HG02623 (cell line): ENCODE data around the gene FAM117B.
"Not testable (repeated sequence)": the region's sequence is repeated elsewhere in the genome, so short reads cannot be mapped to it uniquely, and the experiment has no call there.

Source experiments
- ATAC-seq: cut with Tn5 transposase; IDR thresholded peaks from one replicate; pipeline ENCODE4 v1.9.1; 2021; ENCODE audit warnings: moderate library complexity; ENCODE audit not compliant: unreplicated experiment

Gene FAM117B

GRCh38 chr2:202756598-202756997 lies 121.8 kb downstream of the FAM117B start:
- ATAC-seq = no peak

- no peak for ATAC-seq
Observed at GRCh38 chr2:202757339-202757738, 122.6 kb downstream of the FAM117B start.

GRCh38 chr2:202758128-202758527 lies 123.4 kb downstream of the FAM117B start:
- no peak for ATAC-seq

- no peak for ATAC-seq
Observed at GRCh38 chr2:202758604-202759003, 123.8 kb downstream of the FAM117B start.

- no peak for ATAC-seq
Observed at GRCh38 chr2:202760848-202761247, 126.1 kb downstream of the FAM117B start.

- no peak for ATAC-seq
Observed at GRCh38 chr2:202762556-202762955, 127.8 kb downstream of the FAM117B start.

- ATAC-seq = no peak
Observed at GRCh38 chr2:202763916-202764315, 129.1 kb downstream of the FAM117B start.

GRCh38 chr2:202764991-202765390 lies 130.2 kb downstream of the FAM117B start:
- no peak for ATAC-seq

GRCh38 chr2:202765436-202765835 lies 130.7 kb downstream of the FAM117B start:
- no peak for ATAC-seq

GRCh38 chr2:202768273-202768672 lies 133.5 kb downstream of the FAM117B start:
- no peak for ATAC-seq

- no peak for ATAC-seq
Observed at GRCh38 chr2:202769201-202769600, 134.4 kb downstream of the FAM117B start.

- ATAC-seq = no peak
Observed at GRCh38 chr2:202771336-202771735, 136.6 kb downstream of the FAM117B start.

GRCh38 chr2:202771741-202772460 lies 137.1 kb downstream of the FAM117B start:
- ATAC-seq = no peak

- ATAC-seq = no peak
Observed at GRCh38 chr2:202773301-202773973, 138.7 kb downstream of the FAM117B start.

GRCh38 chr2:202774104-202774503 lies 139.3 kb downstream of the FAM117B start:
- no peak for ATAC-seq

- ATAC-seq = no peak
Observed at GRCh38 chr2:202778217-202778616, 143.4 kb downstream of the FAM117B start.

GRCh38 chr2:202780514-202781021 lies 145.8 kb downstream of the FAM117B start:
- peak; percentile 93 for ATAC-seq

- ATAC-seq = no peak
Observed at GRCh38 chr2:202782940-202783558, 148.3 kb downstream of the FAM117B start.

- ATAC-seq = no peak
Observed at GRCh38 chr2:202786842-202787241, 152.1 kb downstream of the FAM117B start.

- no peak for ATAC-seq
Observed at GRCh38 chr2:202790676-202791075, 155.9 kb downstream of the FAM117B start.

- ATAC-seq = no peak
Observed at GRCh38 chr2:202797944-202798343, 163.2 kb downstream of the FAM117B start.

- ATAC-seq = not testable (repeated sequence)
Observed at GRCh38 chr2:202805911-202806310, 171.1 kb downstream of the FAM117B start.
